Left ventricle myocardium inferior (tissue), 1 donor: Measurements from ENCODE around the gene ITPR1. TPM values are rescaled to one million over a fixed set of nuclear protein-coding genes. Genes with fewer than 3 reads are reported as not detected.

Experiments
- DNase-seq: peaks from one replicate; pipeline ENCODE4 v3.0.0-alpha.2; 2020
- H3K27ac ChIP-seq: fragments of 200-600 bp; replicated peaks from 2 replicates; pipeline ENCODE4 v1.8.0; 2021
- H3K27me3 ChIP-seq: fragments of 200-600 bp; 2 replicates; pipeline ENCODE4 v1.8.0; 2021; ENCODE audit warnings: low read depth
- H3K36me3 ChIP-seq: fragments of 200-600 bp; 2 replicates; pipeline ENCODE4 v1.8.0; 2021
- H3K4me1 ChIP-seq: fragments of 200-600 bp; 2 replicates; pipeline ENCODE4 v1.8.0; 2021
- H3K4me3 ChIP-seq: fragments of 200-600 bp; 2 replicates; pipeline ENCODE4 v1.8.0; 2021; ENCODE audit warnings: mild to moderate bottlenecking, moderate library complexity
- H3K9me3 ChIP-seq: fragments of 200-600 bp; replicated peaks from 2 replicates; pipeline ENCODE4 v1.8.0; 2021
- CTCF ChIP-seq: fragments of 200-600 bp; IDR thresholded peaks from 2 replicates; pipeline ENCODE4 v1.8.0; 2021; ENCODE audit warnings: antibody characterized with exemption, mild to moderate bottlenecking, borderline replicate concordance
- intact Hi-C: fragments of 100-400 bp; cut with micrococcal nuclease; formaldehyde crosslinking; loops from one replicate; pipeline ENCODE4 v1.11.0; 2022
- total RNA-seq: library from RNA; stranded (reverse); fragmentation: NEBNext Ultra II Directional; extraction: Animal tissue kit (Norgen Biotek cat#: 25700); gene quantifications from one replicate; pipeline ENCODE4 v1.2.1, GENCODE V29; 2021
- donor health status: DM: no; HTN: yes; CAD: no; lungs with severe emphysema.

The ITPR1 gene
- total RNA-seq, 1 donor from 2014 or later = 29.0 TPM

DNA sequence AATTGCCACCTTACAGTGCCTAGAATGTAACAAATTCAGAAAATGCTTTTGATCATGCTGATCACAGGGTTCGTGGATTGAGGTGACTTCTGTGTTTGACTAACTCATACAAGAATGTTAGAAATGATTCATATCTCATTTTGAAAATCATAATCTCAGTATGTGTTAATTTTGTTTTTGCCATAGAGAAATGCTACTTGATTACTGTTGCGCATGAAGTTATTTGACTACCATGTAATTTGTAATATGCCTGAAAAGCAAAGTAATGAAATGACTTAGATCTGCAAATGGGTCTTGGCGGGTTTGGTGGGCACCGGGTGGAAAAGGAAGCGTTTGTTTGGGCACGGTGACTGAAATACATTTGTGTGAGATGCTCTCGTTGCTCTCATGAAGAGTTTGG is 312.5 kb downstream of the ITPR1 start:
- no peaks in the 10 kb centered on the region for H3K9me3 ChIP-seq
- no peak overlapping the region for H3K27ac ChIP-seq
- peaks cover 59% of the 10 kb centered on the region for H3K36me3 ChIP-seq
- intact Hi-C loops = no loop called here
- H3K4me3 ChIP-seq = no peak overlapping the region
- no peaks in the 10 kb centered on the region for H3K27me3 ChIP-seq
- TF ChIP-seq CTCF = no peak
- peaks cover 14% of the 10 kb centered on the region for H3K4me1 ChIP-seq
- DNase-seq = no peak

- peaks cover 14% of the 10 kb centered on the region for H3K4me1 ChIP-seq
- intact Hi-C loops = no loop called here
- H3K27ac ChIP-seq = no peak overlapping the region
- H3K4me3 ChIP-seq = no peak overlapping the region
- no peak for DNase-seq
- no peak for TF ChIP-seq CTCF
- H3K9me3 ChIP-seq = no peaks in the 10 kb centered on the region
- peaks cover 50% of the 10 kb centered on the region for H3K36me3 ChIP-seq
- H3K27me3 ChIP-seq = no peaks in the 10 kb centered on the region
Measured at GRCh38 chr3:4806535-4807108, 313.5 kb downstream of the ITPR1 start.

DNA sequence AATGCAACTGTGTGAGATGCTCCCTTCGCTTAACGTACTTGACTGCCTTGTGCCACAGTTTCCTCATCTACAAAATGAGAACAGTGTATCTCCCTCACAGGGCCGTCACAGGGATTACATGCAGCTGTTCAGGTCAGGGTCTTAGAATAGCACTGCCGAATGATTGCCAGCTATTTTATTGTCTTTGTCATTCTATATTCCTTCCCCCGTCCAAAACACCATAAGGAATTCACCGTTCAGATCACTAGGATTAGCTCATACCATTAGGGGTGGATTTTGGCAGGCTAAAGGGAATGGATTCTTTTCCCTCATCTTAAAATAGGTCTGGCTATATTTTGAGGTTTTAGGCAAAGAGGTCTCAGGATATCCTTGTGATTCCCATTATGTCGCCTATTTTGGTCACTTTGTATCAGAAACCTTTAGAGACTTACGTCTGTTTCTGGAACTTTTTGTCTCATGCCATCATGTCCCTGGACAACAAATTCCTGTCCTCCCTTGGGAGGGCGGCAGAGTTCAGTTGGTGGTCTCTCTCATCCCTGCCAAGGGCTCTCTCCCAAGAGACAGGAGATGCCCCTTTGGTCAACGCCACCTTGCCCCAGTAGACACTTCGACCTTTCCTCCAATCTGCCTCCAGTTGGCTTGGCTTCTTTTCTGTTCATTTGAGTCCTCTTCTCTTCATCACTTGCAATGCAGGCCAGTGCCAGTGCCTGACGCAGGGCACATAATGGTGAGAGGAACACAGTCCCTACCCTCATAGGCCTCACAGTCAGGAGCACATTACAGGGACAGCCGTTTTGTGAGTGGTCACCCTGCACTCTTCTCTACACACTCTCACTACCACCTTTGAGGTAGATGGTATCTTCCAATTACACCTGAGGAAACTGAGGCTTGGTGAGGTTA is 314.5 kb downstream of the ITPR1 start:
- peaks cover 43% of the 10 kb centered on the region for H3K36me3 ChIP-seq
- intact Hi-C loops = no loop called here

GRCh38 chr3:4808637-4809036 is 315.5 kb downstream of the ITPR1 start:
- Histone ChIP-seq H3K27ac (no peak overlapping the region), H3K4me3 (no peak overlapping the region), H3K9me3 (no peaks in the 10 kb centered on the region), H3K27me3 (no peaks in the 10 kb centered on the region), H3K4me1 (peaks cover 14% of the 10 kb centered on the region), H3K36me3 (peaks cover 38% of the 10 kb centered on the region)
- TF ChIP-seq CTCF = no peak
- no peak for DNase-seq
- intact Hi-C loops = no loop called here

More for the DNA sequence above, 314.5 kb downstream of the ITPR1 start:
- no peak for TF ChIP-seq CTCF
- H3K27ac ChIP-seq = peak overlapping the region; percentile 20
- DNase-seq = no peak
- no peaks in the 10 kb centered on the region for H3K9me3 ChIP-seq
- peaks cover 14% of the 10 kb centered on the region for H3K4me1 ChIP-seq
- H3K4me3 ChIP-seq = no peak overlapping the region
- H3K27me3 ChIP-seq = no peaks in the 10 kb centered on the region

GRCh38 chr3:4809922-4810321 is 316.8 kb downstream of the ITPR1 start:
- no peak for DNase-seq
- Histone ChIP-seq H3K4me3 (no peak overlapping the region), H3K36me3 (peaks cover 39% of the 10 kb centered on the region), H3K27ac (no peak overlapping the region), H3K4me1 (peaks cover 12% of the 10 kb centered on the region), H3K27me3 (no peaks in the 10 kb centered on the region), H3K9me3 (no peaks in the 10 kb centered on the region)
- intact Hi-C loops = no loop called here
- no peak for TF ChIP-seq CTCF
